GM21447 (cell line): Measurements from ENCODE around the gene STXBP5L.
A peak's percentile ranks its signal among the peaks of the same experiment; 100 is the strongest.
"Not testable (repeated sequence)": the region's sequence is repeated elsewhere in the genome, so short reads cannot be mapped to it uniquely, and the experiment has no call there.

Experiments used
- ATAC-seq: cut with Tn5 transposase; IDR thresholded peaks from one replicate; pipeline ENCODE4 v1.9.1; 2021; ENCODE audit not compliant: unreplicated experiment

Gene STXBP5L

DNA sequence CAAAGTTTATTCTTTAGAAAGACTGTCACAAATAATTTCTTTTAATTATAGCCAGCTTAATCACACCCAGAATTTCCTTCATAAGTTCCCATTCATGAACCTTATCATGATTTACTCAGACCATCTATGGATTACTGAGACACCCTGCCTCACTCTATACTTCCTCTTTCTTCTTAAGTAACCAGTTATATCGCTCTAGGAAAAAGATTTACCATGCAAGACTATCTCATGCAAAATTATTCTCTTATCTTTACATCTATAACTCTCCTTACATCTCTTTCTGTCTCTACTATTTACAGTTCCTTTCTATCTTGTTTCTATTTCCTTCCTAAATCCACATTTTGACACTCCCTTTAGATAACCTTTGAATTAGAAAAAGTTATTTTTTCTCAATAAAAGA is 321.0 kb downstream of the STXBP5L start:
- ATAC-seq: no peak

DNA sequence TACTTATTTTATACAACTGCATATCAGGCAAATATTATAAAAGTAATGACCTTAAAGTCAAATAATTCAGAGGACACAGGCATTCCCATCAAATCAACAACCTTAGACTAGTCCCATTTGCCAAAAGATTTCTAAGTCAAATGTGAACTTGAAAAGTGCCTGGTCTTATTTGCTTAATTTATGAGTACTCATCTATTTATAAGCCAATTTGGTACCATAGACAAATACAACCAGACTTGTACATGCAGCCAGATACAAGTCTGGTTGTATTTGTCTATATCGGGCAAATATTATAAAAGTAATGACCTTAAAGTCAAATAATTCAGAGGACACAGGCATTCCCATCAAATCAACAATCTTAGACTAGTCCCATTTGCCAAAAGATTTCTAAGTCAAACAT is 322.2 kb downstream of the STXBP5L start:
- ATAC-seq: not testable (repeated sequence)

DNA sequence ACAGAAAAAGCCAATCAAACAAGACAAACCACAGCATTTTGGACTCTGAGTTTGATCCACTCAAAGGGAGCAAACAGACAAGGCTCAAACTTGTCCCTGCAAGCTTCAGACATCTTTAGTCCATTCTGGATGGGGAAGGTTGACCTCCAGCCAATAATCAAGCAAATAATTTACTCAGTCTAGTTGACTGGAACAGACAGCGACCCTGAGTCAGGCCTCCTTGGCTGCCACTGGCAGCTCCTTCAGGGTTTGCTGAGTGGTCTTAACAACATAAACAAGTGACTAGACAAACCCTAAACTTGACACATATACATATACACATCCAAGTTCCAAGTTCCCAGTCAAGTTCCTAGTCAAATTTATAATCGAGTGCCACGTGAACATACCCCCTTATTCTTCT is 323.9 kb downstream of the STXBP5L start:
- ATAC-seq: no peak

DNA sequence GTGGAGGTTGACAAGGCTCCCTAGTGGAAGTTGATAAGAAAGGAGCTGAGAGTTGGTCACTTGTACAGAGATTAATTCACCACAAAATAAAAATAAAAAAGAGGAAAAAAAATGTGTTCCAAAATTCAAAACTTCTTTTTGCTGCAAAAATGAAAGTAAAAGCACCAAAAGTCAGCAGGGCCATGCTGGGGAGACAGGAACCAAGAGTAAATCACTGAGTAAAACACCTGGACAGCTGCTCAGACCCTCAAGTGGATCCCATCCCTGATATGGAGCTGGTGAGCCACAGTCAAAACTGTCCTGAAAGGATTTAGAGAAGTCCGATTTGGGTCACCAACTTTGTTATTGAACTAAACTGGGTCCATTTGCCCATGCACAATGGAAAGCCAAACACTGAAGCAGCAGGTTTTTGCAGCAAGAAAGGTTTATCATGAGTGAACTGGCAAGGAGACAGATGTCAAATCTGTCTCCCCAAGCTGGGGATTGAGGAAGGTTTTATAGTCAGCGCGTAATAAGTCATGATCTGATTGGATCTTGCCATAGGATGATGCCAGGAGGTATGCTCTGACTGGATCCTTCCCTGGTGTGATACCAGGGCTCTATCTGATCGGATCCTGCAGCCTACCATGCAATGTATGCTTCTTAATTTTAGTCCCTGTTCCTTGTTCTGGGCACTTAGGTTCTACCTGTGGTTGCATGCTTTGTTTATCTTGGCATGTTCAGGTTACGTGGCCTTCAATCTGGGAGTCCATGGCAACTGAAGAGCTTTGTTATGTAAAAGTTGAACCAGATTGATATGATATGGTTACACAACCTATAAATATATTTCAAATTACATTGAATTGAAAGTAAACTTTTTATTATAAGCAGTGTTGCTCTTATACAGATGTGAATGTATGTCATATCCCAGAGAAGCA is 324.6 kb downstream of the STXBP5L start:
- no peak for ATAC-seq

DNA sequence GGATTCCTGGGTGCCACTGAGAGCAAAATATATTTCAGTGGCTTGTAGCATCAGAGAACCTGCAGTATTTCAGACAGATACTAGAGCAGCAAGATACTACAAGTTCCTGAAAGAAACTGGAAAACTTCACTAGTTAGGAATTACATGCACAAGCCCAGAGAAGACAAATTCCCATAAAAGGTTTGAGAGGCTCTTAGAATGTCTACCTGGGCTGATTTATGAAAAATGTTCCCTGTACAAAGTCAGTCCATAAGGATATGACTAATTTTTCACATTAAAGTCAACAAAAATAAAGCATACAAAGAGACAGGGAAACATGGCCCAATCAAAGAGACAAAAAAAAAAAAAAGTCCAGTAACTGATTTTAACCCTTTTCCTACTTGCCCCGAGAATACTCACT is 335.2 kb downstream of the STXBP5L start:
- ATAC-seq: no peak

DNA sequence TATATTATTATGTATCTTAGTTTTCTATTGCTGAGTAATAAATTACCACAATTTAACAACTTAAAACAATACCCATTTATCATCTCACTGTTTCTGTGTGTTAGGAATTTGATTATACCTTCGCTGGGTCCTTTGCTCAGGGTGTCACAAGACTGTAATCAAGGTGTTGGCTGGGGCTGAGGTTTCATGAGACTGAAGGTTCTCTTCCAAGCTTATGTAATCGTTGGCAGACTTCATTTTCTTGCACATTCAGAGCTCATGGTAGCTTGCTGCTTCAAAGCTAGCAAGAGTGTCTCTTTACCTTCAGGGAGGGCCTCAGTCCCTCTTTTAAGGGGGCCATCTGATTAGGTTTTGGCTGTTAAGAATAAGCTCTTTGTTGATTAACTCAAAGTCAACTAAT is 344.7 kb downstream of the STXBP5L start:
- ATAC-seq: no peak

DNA sequence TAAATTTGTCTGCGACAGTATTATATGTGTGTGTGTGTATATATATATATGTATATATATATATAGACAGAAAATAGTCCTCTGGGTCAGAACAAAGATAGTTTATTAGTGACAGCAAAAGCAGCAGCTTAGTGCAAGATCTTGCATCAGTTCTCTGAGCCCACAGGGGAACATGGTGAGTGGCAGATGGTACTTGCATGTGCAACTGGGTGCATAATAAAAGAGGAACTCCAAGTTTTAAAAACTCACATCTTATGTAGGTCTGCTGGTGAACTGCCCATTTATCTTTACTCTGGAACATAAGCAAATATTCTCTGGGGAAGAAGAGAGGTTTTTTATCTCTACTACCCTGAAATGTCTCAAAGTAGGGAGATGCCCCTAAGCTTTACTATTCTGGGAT is 361.4 kb downstream of the STXBP5L start:
- no peak for ATAC-seq

DNA sequence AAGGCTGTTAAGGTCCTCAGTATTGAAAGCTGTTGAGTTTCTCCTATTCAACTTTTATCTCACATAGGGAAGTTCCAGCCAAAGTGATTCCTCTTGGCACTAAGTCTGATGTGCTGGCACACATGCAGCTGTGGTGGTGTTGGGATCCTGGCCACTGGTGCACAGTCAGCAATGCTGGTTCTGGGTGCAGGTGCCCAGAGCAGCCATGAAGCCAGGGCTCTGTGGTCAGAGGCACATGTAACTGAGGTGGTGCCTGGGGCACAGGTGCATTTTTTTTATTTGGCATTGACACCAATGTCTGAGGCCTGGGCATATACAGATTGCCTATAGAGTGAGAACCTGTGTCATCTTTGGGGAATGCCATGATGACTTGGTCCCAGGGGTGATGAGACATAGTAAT is 366.4 kb downstream of the STXBP5L start:
- ATAC-seq: no peak

DNA sequence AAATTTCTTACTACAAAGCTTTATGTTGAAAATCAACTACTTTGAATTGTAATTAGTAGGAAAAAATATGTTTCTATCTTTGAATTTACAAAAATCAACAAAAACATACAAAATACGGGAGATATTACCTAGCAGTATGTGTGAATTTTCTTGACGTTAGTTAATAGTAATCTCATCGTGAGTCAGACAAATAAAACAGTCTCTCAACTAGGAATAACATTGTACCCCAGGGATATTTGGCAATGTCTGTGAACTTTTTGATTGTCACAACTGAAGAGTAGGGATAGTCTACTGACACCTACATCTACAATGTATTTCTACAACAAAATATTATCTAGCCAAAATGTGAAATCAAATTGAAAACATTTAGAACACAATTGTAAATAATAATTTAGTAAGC is 387.4 kb downstream of the STXBP5L start:
- no peak for ATAC-seq

DNA sequence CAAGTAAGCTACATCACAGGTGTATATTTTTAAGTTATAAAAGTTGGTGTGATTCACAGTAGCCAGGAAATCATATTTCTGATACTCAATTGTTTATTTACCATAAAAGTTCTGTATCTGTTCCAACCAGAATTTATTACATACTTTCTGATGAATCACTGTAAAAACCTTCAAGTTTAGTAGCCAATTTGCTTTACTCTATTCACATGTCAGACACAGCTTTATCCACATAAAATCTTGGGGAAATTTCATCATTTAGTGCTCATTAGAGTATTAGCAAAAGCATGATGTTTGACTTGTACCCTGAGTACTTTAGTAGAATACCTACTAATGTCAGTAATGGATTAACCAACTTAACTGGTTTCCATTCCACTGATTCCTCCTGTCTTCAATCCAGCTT is 388.0 kb downstream of the STXBP5L start:
- no peak for ATAC-seq

DNA sequence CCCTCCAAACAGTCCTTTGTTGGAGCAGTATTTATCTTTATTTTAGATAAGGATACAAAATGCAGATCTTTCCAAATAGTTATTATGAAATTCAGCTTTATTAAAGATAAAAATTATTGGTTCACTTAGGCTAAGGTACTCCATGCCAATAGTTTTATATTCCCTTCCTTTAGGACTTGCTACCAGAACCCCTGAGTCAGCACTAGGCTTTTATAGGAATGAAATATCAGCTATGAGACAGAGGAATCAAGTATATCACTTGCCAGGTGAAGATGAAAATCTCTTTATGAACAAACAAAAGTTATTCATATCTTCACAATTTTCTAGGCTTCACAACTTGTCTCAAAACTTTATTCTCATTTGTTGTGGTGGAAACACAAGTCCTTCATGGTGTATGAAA is 416.3 kb downstream of the STXBP5L start:
- no peak for ATAC-seq

DNA sequence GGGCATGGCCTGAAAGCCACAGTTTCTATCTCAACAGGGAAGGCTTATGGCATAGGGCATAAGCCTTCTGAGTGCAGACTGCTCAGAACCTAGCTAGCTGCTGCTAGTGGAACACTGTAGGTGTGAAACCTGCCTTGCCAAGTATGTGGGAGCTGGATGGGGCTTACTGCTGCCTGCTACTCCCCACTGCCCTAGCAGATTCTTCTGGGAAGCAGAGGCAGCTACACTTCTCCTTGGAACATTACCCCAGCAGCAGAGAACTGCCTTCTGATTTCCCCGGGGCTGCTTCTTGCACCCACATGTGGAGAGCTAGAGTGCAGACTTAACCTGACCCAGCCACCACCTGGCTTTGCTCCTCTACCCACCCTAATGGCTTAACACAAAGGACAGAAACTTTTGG is 422.1 kb downstream of the STXBP5L start:
- ATAC-seq: no peak

DNA sequence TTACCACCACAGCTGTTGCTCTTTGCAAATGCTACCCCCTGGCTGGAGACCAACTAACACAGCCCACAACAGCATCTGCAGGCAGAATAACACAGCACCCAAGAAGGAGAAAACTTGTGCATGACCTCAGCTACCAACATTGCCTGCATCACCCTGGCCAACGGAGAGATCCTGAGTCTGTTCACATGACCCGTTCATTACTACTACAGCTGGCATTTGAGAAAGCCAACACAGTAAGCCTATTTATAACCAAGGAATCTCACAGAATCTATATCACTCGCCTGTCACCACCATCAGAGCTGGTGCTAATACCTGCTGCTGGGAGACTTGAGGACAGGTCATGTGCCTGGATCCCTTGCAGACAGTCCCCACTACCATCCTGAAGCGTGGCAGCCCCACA is 422.6 kb downstream of the STXBP5L start:
- ATAC-seq: no peak

DNA sequence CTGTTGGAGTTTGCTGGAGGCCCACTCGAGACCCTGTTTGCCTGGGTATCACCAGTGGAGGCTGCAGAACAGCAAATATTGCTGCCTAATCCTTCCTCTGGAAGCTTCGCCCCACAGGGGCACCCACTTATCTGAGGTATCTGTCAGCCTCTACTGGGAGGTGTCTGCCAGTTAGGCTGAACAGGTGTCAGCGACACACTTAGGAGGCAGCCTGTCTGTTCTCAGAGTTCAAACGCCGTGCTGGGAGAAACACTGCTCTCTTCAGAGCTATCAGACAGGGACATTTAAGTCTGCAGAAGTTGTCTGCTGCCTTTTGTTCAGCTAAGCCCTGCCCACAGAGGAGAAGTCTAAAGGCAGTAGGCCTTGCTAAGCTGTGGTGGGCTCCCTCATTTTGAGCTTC is 448.0 kb downstream of the STXBP5L start:
- ATAC-seq: not testable (repeated sequence)

DNA sequence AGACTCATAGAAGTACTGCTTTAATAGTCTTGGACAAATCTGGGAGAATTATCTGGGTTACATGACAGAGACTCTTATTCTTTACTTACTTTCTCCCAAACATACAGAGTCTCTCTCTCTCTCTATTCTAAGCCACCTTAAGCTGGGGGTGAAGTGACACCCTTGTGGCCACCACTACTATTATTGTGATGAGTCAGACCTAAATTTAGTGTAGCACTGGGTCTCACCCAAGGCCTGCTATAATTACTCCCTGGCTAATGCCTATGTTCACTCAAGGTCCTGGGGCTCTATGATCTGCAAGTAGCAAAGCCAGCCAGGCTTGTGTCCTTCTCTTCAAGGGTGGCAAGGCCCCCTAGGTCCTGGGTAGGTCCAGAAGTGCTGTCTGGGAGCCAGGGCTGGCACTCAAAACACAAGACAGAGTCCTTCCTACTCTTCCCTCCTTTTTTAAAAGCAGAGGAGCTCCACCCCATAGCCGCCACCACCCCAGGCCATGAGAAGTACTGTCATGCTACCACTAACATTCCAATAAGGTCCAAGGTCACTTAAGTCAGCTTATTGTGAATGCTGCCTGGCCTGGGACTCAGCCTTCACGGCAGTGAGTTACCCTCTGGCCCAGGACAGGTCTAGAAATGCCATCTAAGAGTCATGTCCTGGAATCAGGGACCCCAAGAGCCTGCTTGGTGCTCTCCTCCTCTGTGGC is 454.2 kb downstream of the STXBP5L start:
- peak; percentile 50 for ATAC-seq

DNA sequence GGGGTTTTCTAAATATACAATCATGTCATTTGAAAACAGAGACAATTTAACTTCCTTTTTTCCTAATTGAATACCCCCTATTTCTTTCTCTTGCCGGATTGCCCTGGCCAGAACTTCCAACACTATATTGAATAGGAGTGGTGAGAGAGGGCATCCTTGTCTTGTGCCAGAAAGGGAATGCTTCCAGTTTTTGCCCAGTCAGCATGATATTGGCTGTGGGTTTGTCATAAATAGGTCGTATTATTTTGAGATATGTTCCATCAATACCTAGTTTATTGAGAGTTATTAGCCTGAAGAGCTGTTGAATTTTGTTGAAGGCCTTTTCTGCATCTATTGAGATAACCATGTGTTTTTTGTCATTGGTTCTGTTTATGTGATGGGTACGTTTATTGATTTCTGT is 480.3 kb downstream of the STXBP5L start:
- not testable (repeated sequence) for ATAC-seq

DNA sequence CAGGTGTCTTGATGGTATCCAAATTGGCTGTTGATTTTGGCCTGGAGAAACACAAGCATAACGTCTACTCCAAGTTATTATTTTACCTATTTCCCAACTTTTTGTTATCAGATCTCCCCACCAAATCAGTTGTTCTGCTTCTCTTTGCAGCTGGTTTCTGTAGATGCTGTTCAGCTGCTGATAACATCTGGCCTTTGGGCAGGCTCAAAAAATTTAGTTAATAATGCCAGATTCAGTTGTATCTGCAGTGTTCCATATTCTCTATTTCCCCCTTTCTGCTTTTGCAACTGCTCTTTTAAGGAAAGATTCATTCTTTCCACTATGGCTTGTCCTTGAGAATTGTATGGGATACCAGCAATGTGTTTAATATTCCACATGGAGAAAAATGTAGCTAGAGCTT is 488.0 kb downstream of the STXBP5L start:
- ATAC-seq: not testable (repeated sequence)

DNA sequence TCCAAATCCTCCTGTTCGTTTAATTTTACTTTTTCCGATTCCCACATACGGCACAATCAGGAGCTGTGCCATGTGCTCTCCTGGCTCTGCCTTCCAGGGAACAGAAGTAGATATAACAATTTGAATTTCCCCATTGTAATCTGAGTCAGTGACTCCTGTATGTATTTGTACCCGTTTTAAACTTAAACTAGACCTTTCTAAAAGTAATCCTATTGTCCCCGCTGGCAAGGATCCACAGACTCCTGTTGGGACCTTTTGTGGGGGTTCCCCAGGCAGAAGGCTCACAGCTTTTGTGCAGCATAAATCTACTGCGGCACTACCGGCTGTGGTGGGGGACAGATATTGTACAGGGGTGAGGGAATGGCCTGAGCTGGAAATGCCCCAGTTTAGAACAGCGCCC is 490.0 kb downstream of the STXBP5L start:
- not testable (repeated sequence) for ATAC-seq

DNA sequence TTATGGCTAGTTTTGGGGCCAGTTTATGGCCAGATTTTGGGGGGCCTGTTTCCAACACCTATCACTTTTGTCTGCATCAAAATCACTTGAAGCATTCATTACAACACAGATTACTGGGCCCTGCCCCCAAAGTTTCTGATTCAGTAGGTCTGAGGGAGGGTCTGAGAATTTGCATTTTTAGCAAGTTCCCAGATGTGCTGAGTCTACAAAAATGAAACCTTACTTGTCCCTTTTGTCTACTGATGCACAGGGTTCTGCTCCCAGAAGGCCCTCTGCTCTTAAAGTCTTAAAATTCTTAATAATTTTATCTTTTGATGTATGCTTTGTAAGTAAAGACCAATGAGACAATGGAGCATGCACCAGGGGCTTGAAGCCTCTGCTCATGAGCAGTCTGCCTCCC is 491.8 kb downstream of the STXBP5L start:
- ATAC-seq: no peak

DNA sequence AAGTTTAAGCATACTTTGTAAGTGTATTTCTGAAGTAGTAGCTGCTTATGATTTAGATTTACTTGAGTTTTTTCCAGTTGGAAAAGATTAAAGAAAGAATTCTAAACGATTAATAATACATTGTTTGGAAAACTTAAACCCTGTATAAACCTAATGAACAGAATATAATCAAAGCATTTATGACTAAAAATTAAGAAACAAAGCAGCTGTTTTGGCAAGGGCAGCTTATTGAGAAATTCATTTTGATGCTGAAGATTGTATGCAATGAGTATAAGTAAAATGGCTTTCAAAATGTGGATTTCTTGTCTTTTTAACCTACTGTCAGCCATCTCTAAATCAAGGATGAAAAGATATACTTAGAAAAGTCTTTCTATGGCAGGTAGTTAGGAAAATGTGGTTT is 497.6 kb downstream of the STXBP5L start:
- no peak for ATAC-seq

DNA sequence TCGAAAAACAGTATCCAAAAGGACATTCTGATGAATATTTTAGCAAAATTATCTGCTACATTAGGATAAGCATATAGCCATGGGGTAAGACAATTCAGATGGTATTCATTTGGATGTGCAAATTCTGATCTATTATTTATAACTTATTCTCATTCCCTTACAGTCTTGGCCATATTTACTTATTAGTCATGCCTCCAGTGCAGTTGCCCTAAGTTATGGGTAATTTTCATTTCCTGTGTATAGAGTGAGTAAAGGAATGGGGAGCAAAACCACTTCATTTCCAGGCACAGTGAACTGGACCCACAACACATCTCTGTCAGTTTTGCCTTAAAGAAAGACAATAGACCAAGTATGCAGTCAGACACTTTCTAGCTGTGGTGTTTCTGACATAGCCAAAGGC is 503.5 kb downstream of the STXBP5L start:
- no peak for ATAC-seq

DNA sequence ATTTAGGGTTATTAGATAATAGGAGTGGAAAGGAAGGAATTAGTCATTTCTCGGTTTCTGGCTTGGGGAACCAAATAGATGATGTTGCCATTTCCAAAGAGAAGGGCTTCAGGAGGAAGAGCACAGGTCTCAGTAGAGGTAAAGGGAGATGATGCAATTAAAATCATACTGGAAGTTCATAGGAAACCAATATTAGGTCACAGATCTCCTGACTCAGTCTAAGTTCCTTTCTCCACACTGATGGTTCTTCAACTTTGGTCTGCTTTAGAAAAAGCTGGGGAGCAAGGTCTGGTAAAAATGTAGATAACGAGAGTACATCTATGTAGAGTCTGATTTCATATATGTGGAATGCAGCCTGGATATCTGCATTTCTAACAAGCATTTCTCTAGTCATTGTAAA is 506.9 kb downstream of the STXBP5L start:
- ATAC-seq: no peak
